22Rv1 (cell line): ENCODE measurements around the gene CRACR2B.

Experiments
- H3K27ac ChIP-seq: fragments of 450-650 bp; 2 replicates; pipeline ENCODE4 v1.5.1; 2017
- CTCF ChIP-seq: fragments of 450-650 bp; IDR thresholded peaks from 2 replicates; pipeline ENCODE4 v1.5.1; 2017; ENCODE audit warnings: mild to moderate bottlenecking
- ZFX ChIP-seq: fragments of 450-650 bp; IDR thresholded peaks from 2 replicates; pipeline ENCODE4 v1.6.1; 2017; ENCODE audit warnings: antibody characterized with exemption, borderline replicate concordance

The CRACR2B gene

GRCh38 chr11:831961-832528 is 4.3 kb downstream of the CRACR2B start:
- TF ChIP-seq CTCF = no peak
- TF ChIP-seq ZFX = no peak
- H3K27ac ChIP-seq = peak overlapping the region; percentile 96

GRCh38 chr11:832529-833113 is 4.9 kb downstream of the CRACR2B start, which contains the start of gene CD151:
Gene CD151 (plus strand): TSS chr11:832952. CDS start chr11:836070, 3,118 bp downstream.
- no peak for TF ChIP-seq CTCF
- no peak for TF ChIP-seq ZFX
- peak within 1 kb of the TSS; percentile 96 for H3K27ac ChIP-seq

GRCh38 chr11:833114-833791 is 5.5 kb downstream of the CRACR2B start:
- H3K27ac ChIP-seq = peak overlapping the region; percentile 96
- TF ChIP-seq CTCF = no peak

- TF ChIP-seq CTCF = no peak
- no peak for TF ChIP-seq ZFX
- H3K27ac ChIP-seq = peak overlapping the region; percentile 96
Observed at GRCh38 chr11:833849-834311, 6.2 kb downstream of the CRACR2B start.

GRCh38 chr11:834371-835316 is 6.9 kb downstream of the CRACR2B start:
- H3K27ac ChIP-seq = peak overlapping the region; percentile 96
- TF ChIP-seq ZFX (no peak), CTCF (no peak)

GRCh38 chr11:836274-836673 is 8.6 kb downstream of the CRACR2B start:
- H3K27ac ChIP-seq = peak overlapping the region; percentile 82
- TF ChIP-seq ZFX = no peak
- no peak for TF ChIP-seq CTCF
